OCI-LY1 (cell line): ENCODE measurements around the gene ANK3.
A peak's percentile ranks its signal among the peaks of the same experiment; 100 is the strongest.

Experiments
- H2AFZ ChIP-seq: fragments of 200-600 bp; sonication (generic), shearing (Covaris generic); 2 replicates; pipeline ENCODE4 v1.6.0; 2014; ENCODE audit warnings: antibody characterized with exemption, mild to moderate bottlenecking, low read length
- H3F3A ChIP-seq: fragments of 200-600 bp; sonication (generic), shearing (Covaris generic); 2 replicates; pipeline ENCODE4 v1.6.0; 2014; ENCODE audit warnings: mild to moderate bottlenecking, antibody characterized with exemption, low read length, moderate library complexity; ENCODE audit not compliant: insufficient read depth
- H3K27ac ChIP-seq: fragments of 200-600 bp; sonication (generic); 2 replicates; pipeline ENCODE4 v1.5.1; 2014; ENCODE audit warnings: low read length, mixed run types, mild to moderate bottlenecking, low read depth; ENCODE audit not compliant: poor library complexity, severe bottlenecking
- H3K27me3 ChIP-seq: fragments of 200-600 bp; sonication (generic); 2 replicates; pipeline ENCODE4 v1.6.0; 2014; ENCODE audit warnings: antibody characterized with exemption, mild to moderate bottlenecking, low read length, moderate library complexity; ENCODE audit not compliant: insufficient read depth
- H3K36me3 ChIP-seq: fragments of 200-600 bp; sonication (generic); 2 replicates; pipeline ENCODE4 v1.6.1; 2014; ENCODE audit warnings: mild to moderate bottlenecking, antibody characterized with exemption, low read length, moderate library complexity, mixed read lengths; ENCODE audit not compliant: insufficient read depth
- H3K4me1 ChIP-seq: fragments of 200-600 bp; sonication (generic); 2 replicates; pipeline ENCODE4 v1.5.1; 2014; ENCODE audit warnings: mild to moderate bottlenecking, low read length, moderate library complexity; ENCODE audit not compliant: insufficient read depth, severe bottlenecking
- H3K4me2 ChIP-seq: fragments of 200-600 bp; sonication (generic), shearing (Covaris generic); 2 replicates; pipeline ENCODE4 v1.6.1; 2014; ENCODE audit warnings: low read length
- H3K4me3 ChIP-seq: fragments of 200-600 bp; sonication (generic); 2 replicates; pipeline ENCODE4 v1.5.1; 2014; ENCODE audit warnings: low read length, low read depth, mild to moderate bottlenecking, mixed read lengths; ENCODE audit not compliant: poor library complexity, severe bottlenecking
- H3K79me2 ChIP-seq: fragments of 200-600 bp; shearing (Covaris generic); 2 replicates; pipeline ENCODE4 v1.6.1; 2016; ENCODE audit warnings: mixed run types, low read length, mixed read lengths; ENCODE audit not compliant: insufficient read depth
- H3K9ac ChIP-seq: fragments of 200-600 bp; sonication (generic), shearing (Covaris generic); 2 replicates; pipeline ENCODE4 v1.6.1; 2014; ENCODE audit warnings: mild to moderate bottlenecking, low read length, mixed read lengths
- H3K9me2 ChIP-seq: fragments of 200-600 bp; sonication (generic), shearing (Covaris generic); 2 replicates; pipeline ENCODE4 v1.6.1; 2014; ENCODE audit warnings: low read depth, mild to moderate bottlenecking, low read length, mixed read lengths
- H3K9me3 ChIP-seq: fragments of 200-600 bp; shearing (Covaris generic); 2 replicates; pipeline ENCODE4 v1.6.1; 2014; ENCODE audit warnings: low read length, mixed read lengths
- H4K20me1 ChIP-seq: fragments of 200-600 bp; sonication (generic), shearing (Covaris generic); 2 replicates; pipeline ENCODE4 v1.6.0; 2016; ENCODE audit warnings: mild to moderate bottlenecking, low read length; ENCODE audit not compliant: insufficient read depth
- CTCF ChIP-seq: fragments of 200-600 bp; sonication (generic), shearing (Covaris generic); IDR thresholded peaks from 2 replicates; pipeline ENCODE4 v1.5.1; 2017; ENCODE audit warnings: mild to moderate bottlenecking, antibody characterized with exemption, low read length, moderate library complexity, mixed read lengths
- EZH2 ChIP-seq: fragments of 200-600 bp; sonication (generic), shearing (Covaris generic); IDR thresholded peaks from 2 replicates; pipeline ENCODE4 v1.8.0; 2017; ENCODE audit warnings: borderline replicate concordance, mixed run types, mild to moderate bottlenecking, antibody characterized with exemption, low read length, moderate library complexity, mixed read lengths

ANK3 gene

GRCh38 chr10:60390224-60390626 lies 550 bp upstream of the ANK3 start:
- peak overlapping the region; percentile 71 for H3K4me2 ChIP-seq
- H3K9me2 ChIP-seq, result no peaks in the 10 kb centered on the region
- peaks cover 39% of the 10 kb centered on the region for H3K79me2 ChIP-seq
- no peaks in the 10 kb centered on the region for H4K20me1 ChIP-seq
- peaks cover 75% of the 10 kb centered on the region for H3K4me1 ChIP-seq
- no peaks in the 10 kb centered on the region for H3F3A ChIP-seq
- H3K9ac ChIP-seq, result peak overlapping the region; percentile 80; the same call in 1 of the 2 replicates
- H3K36me3 ChIP-seq, result no peaks in the 10 kb centered on the region
- H3K4me3 ChIP-seq, result peak overlapping the region; percentile 75
- no peak overlapping the region for H2AFZ ChIP-seq
- H3K27ac ChIP-seq, result peak overlapping the region; percentile 79
- H3K27me3 ChIP-seq, result no peaks in the 10 kb centered on the region
- TF ChIP-seq CTCF, result no peak
- no peak for TF ChIP-seq EZH2
- H3K9me3 ChIP-seq, result no peaks in the 10 kb centered on the region

GRCh38 chr10:60388709-60389301 lies 870 bp downstream of the ANK3 start:
- peak overlapping the region; percentile 75 for H3K4me3 ChIP-seq
- H3K79me2 ChIP-seq, result peaks cover 53% of the 10 kb centered on the region
- peaks cover 79% of the 10 kb centered on the region for H3K4me1 ChIP-seq
- H3K27me3 ChIP-seq, result no peaks in the 10 kb centered on the region
- H3K4me2 ChIP-seq, result peak overlapping the region; percentile 71
- H3K9ac ChIP-seq, result peak overlapping the region; percentile 80
- no peak for TF ChIP-seq CTCF
- no peak for TF ChIP-seq EZH2
- no peaks in the 10 kb centered on the region for H3F3A ChIP-seq
- no peaks in the 10 kb centered on the region for H3K36me3 ChIP-seq
- no peaks in the 10 kb centered on the region for H3K9me3 ChIP-seq
- peak overlapping the region; percentile 79 for H3K27ac ChIP-seq
- no peaks in the 10 kb centered on the region for H4K20me1 ChIP-seq
- no peak overlapping the region for H2AFZ ChIP-seq
- H3K9me2 ChIP-seq, result no peaks in the 10 kb centered on the region

- H3K79me2 ChIP-seq, result peaks cover 59% of the 10 kb centered on the region
- H3K27me3 ChIP-seq, result no peaks in the 10 kb centered on the region
- peak overlapping the region; percentile 75 for H3K4me3 ChIP-seq
- peaks cover 86% of the 10 kb centered on the region for H3K4me1 ChIP-seq
- no peaks in the 10 kb centered on the region for H3K9me2 ChIP-seq
- no peaks in the 10 kb centered on the region for H4K20me1 ChIP-seq
- H2AFZ ChIP-seq, result no peak overlapping the region
- no peaks in the 10 kb centered on the region for H3K36me3 ChIP-seq
- H3K9ac ChIP-seq, result peak overlapping the region; percentile 80
- H3K9me3 ChIP-seq, result no peaks in the 10 kb centered on the region
- H3K27ac ChIP-seq, result peak overlapping the region; percentile 79
- TF ChIP-seq CTCF (no peak), EZH2 (no peak)
- peak overlapping the region; percentile 71 for H3K4me2 ChIP-seq
- H3F3A ChIP-seq, result no peaks in the 10 kb centered on the region
Observed at GRCh38 chr10:60388116-60388625, 1.5 kb downstream of the ANK3 start.
